GM19455 (cell line): ENCODE measurements around the gene GLT1D1.
"Not testable (repeated sequence)": the region's sequence is repeated elsewhere in the genome, so short reads cannot be mapped to it uniquely, and the experiment has no call there.

ENCODE experiments used
- ATAC-seq: cut with Tn5 transposase; IDR thresholded peaks from one replicate; pipeline ENCODE4 v1.9.1; 2021; ENCODE audit not compliant: unreplicated experiment

GLT1D1 gene

GRCh38 chr12:128852885-128853599 lies at the start of gene GLT1D1:
Gene GLT1D1 (plus strand): TSS chr12:128853478. CDS start chr12:128853582, 104 bp downstream.
- ATAC-seq = peak; percentile 39

DNA sequence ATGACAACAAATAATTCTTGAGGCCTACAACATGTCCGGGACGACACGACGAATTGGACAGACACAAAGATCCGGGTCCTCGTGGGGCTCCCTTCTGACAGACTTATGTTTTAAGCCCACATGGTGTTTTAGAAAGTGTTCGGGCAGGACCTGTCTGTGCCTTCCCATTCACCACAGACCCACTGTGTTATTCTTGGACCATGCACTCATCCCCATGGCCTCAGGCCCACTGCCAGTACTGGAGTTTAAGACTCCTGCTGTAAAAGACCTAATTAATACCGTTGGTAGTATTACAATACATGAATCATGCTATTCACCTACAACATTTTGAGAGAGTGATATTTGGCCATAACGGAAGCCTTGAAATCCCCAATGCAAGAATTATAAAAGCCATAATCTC lies 49.5 kb upstream of the GLT1D1 start:
- no peak for ATAC-seq

DNA sequence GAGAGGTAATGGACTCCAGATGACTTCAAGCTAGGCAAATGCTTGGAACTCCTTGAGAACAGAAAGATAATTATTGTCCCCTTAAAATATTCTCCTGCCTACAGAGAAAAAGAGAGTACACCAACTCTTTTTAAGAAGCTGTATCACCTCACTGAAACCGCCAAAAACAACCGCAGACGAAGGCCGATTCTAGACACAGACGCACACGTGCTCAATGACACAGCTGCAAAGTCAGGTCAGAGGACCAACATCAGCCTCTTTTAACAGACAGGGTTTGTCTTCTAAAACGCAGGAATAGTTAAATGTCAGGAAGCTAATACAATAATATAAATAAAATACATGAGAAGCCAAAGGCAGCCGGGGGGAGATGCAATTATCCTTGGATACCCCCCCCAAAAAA lies 48.5 kb upstream of the GLT1D1 start:
- ATAC-seq = no peak

DNA sequence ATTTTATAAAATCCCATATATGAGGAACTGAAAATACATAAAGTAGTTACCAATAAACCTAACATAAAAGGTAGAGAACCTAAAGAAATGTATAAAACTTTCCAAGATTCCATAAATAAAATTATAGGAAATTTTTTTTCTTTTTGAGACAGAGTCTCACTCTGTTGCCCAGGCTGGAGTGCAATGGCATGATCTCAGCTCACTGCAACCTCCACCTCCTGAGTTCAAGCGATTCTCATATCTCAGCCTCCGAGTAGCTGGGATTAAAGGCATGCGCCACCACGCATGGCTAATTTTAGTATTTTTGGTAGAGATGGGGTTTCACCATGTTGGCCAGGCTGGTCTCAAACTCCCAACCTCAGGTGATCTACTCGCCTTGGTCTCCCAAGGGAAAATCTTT lies 47.9 kb upstream of the GLT1D1 start:
- ATAC-seq = not testable (repeated sequence)

DNA sequence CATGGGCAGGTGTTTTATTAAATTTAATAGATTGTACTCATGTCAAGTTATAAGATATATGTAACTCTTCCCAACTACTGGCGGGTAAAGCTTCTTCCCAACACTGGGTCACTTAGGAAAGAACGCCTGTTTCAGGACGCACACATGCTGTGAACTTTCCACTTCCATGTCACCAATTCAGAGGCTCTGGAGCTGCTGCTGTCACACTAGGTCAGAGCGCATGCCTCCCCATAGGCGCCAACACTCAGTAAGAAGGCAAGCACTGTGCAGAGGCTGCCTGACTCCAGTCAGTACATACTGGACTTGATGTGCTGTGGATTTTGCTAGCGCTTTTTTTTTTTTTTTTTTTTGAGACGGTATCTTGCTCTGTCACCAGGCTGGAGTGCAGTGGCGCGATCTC lies 46.7 kb upstream of the GLT1D1 start:
- ATAC-seq = no peak

DNA sequence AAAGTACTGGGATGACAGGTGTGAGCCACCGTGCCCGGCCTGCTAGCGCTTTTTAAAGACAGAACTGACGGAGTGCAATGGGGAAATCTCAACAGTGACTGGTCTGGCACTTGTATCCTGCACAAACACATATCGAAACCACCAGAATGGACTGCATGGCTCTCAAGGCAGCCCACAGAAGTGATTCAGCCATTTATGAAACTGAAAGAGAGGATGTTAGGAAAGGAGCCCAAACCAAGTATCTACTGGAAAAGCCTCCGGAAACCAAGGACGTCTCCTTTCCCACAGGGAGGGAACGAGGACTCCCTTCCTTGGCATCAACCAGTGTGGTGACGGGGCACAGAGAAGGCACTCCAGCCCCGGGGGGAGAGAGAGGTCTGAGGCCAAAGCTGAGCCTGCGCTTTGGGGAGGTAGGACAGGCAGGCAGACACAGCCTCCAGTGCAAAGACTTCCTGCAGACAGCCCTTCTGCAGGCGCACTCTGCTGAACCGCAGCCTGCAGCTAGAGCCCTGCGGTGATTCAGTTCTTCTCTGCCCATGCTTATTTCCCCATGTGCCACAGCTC lies 46.0 kb upstream of the GLT1D1 start:
- ATAC-seq = no peak

DNA sequence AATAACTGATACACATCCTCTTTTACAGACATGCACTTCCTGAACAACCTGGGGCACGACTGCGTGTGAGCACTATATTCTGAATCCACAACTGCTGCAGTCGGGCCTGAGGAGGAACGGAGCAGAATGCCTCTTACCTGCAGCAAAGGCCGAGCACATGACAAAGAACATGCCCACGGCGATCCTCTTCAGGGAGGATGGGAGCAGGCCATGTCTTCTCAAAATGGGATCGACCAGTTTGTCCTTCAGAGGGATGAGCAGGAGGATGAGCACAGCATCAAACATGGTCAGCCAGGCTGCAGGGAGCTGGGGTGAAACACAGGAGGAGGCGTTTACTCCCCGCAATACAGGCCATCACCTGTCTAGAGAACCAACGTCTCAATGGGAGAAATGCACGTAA lies 44.6 kb upstream of the GLT1D1 start:
- ATAC-seq = no peak

GRCh38 chr12:128810182-128811127 lies 42.8 kb upstream of the GLT1D1 start:
- peak; percentile 85 for ATAC-seq

DNA sequence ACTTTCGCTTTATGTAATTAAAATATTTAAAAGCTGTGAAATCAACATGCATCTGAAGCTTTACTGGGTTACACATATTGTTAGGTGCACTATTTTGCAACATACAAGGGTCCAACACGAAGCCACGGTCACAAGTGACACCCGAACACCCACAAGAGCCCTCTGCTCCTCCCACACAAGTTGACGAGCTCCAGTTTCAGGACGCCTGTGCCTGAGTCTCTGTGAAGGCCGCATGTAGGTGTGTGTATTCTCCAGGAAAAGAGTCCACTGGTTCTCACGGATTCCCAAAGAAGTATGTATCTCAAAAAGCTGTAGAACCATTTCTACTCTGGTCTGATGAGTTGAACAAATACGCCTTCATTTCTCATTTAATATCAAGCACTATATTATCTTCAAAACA lies 41.5 kb upstream of the GLT1D1 start:
- ATAC-seq = no peak

- ATAC-seq = no peak
These were observed 39.9 kb upstream of the GLT1D1 start for GRCh38 chr12:128813392-128813791.

DNA sequence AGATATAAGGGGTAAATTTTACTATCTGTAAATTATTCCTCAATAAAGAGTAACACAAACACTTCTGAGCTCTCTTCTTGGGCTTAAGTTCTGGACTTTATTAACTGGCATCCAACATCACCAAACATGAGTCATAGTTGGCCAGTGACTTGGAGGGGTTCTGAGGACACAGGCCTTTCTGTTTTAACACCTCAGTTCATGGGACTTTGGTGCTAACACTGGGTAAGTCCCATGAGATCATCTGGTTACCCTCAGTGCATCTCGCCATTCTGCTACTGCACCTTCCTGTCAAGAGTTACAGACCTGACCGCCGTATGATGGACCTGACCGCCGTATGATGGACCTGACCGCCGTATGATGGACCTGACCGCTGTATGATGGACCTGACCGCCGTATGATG lies 39.4 kb upstream of the GLT1D1 start:
- no peak for ATAC-seq

- no peak for ATAC-seq
These were observed 38.6 kb upstream of the GLT1D1 start for GRCh38 chr12:128814411-128815261.

GRCh38 chr12:128815779-128816642 lies 37.3 kb upstream of the GLT1D1 start:
- no peak for ATAC-seq

DNA sequence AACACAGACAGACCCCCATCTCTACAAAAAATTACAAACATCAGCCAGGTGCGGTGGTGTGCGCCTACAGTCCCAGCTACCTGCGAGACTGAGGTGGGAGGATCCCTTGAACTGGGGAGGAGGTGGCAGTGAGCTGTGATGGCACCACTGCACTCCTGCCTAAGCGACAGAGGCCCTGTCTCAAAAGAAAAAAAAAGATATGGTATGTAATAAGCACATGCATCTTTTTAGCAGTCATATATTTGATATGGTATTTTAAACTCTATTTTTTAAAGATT lies 36.7 kb upstream of the GLT1D1 start:
- ATAC-seq = no peak

DNA sequence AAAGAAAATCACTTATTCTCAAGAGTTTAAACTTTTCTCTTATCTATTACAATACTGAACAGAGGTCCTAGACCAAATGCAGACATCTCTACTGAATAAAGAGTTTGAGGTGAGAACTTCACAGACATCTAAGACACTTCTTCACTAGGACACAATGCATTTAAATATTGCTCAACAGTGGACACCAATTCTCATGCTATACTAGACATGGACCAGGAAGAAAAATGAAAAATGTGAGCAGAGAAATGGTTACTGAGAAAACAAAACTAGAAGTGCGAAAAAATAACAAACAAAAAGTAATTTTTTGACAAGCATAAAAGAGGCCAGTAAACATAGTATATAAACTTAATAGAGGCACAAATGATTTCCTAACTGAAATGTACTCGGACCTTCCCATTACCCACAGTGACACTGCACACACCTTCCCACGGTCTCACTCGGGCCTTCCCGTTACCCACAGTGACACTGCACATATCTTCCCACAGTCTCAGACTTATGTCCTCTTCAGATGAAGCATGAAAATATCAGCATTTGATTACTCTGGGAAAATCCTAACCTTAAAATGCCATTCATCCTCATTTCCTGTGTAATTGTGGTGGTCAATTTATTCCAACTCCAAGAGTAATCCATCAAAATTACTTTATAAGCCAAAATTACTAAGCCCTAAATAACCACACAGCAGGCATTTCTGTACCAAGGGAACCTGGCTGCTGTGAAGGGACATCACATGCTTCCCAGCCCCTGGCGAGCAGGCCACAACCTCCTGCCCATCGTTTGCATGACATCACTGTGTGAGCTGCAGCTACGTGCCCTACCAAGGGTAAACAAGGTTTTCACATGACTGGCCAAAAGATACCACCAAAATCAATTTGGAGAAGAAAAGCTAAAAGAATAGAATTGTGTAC lies 35.9 kb upstream of the GLT1D1 start:
- ATAC-seq = peak; percentile 22

- peak; percentile 36 for ATAC-seq
These were observed 34.9 kb upstream of the GLT1D1 start for GRCh38 chr12:128818065-128819022.

DNA sequence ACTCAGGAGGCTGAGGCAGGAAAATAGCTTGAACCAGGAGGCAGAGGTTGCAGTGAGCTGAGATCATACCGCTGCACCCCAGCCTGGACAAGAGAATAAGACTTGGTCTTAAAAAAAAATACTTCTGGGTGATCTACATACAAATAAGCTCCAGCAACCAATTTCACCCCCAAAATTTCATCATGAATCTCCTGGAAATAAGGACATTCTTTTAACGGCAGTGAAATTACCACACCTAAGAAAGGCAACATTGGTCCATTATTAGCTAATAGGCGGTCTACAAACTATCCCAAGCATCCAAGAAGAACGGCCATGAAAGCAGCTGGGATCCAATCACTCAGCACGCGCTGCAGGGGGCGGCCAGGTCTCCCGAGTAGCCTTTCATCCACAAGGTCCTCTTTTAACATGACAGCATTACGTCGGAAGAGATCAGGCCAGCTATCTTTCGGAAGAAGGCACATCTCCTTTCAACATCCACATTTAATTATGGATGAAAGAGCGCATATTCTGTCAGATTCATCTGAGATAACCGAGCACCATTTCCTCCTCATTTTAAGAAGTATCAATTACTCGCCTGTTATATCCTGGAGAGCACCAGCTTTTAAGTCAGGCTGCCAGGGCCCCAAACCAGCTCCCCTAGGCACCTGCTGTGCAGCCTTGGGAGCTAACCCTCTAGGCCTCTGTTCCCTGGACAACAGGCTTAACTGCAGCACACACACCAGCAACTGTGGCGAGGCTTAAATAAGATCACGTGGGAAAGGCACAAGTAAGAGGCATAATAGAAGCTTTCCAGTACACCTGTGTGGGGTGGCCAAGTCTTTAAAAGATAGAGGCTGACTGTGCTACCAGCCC lies 33.8 kb upstream of the GLT1D1 start:
- ATAC-seq = no peak
